HCT116 (cell line): Measurements from ENCODE around the gene SNX15. TPM values are rescaled to one million over a fixed set of nuclear protein-coding genes. Genes with fewer than 3 reads are reported as not detected.

Experiments used
- ATAC-seq: fragments of 200-7000 bp; cut with Tn5 transposase; 2 replicates; pipeline ENCODE4 v1.9.1; 2020; ENCODE audit warnings: mild to moderate bottlenecking, moderate library complexity
- BruUV-seq: library from RNA; stranded (reverse); fragments of 400-500 nt; replicated peaks from 2 replicates; lab custom pipeline; 2021; lab: Mats Ljungman, UMichigan
- CTCF ChIA-PET: fragments of 300-600 bp; sonication (Branson Sonifier 250); formaldehyde crosslinking; loops from one replicate; lab custom pipeline; 2021; ENCODE audit warnings: antibody characterized with exemption; lab: Charles Lee
- POLR2A ChIA-PET: fragments of 300-600, 350-600 bp; sonication (Branson Sonifier 250); formaldehyde crosslinking; loops from one replicate; lab custom pipeline; 2021; ENCODE audit warnings: antibody characterized with exemption; lab: Charles Lee
- RAD21 ChIA-PET, 2 experiments: fragments of 300-600 bp; sonication (Branson Sonifier 250); formaldehyde crosslinking; loops; one replicate each; lab custom pipeline; 2023; ENCODE audit warnings: low total read pairs in 2 of 2; ENCODE audit not compliant: uncharacterized antibody in 2 of 2, unreplicated experiment in 2 of 2, low non-redundant PET in 1 of 2; lab: Charles Lee
- DNase-seq: peaks from one replicate; pipeline ENCODE4 v3.0.0-alpha.2; 2010; ENCODE audit warnings: low read depth, low spot score
- H2AFZ ChIP-seq: fragments of 200-600 bp; shearing (Covaris generic), sonication (generic); 2 replicates; pipeline ENCODE4 v1.6.1; 2017; ENCODE audit warnings: low read depth, mixed run types, mixed read lengths, antibody characterized with exemption, low read length; ENCODE audit not compliant: poor library complexity, severe bottlenecking
- H3K27ac ChIP-seq: 2 replicates; pipeline ENCODE4 v1.5.1; 2012; ENCODE audit warnings: low read depth, low read length
- H3K27me3 ChIP-seq: fragments of 200-600 bp; sonication (generic); 2 replicates; pipeline ENCODE4 v1.6.1; 2016; ENCODE audit warnings: mixed run types, low read length, mixed read lengths; ENCODE audit not compliant: insufficient read depth
- H3K36me3 ChIP-seq, 2 experiments: fragments of 200-500 bp in 1 of 2; fragments of 200-600 bp in 1 of 2; sonication (Bioruptor generic) in 1 of 2; sonication (generic) in 1 of 2; 2 replicates each; pipeline versions ENCODE4 v1.5.1 to v1.6.1; 2014 to 2016; ENCODE audit warnings: low read length in 2 of 2, inconsistent platforms in 1 of 2, mixed read lengths in 1 of 2, mixed run types in 1 of 2; ENCODE audit not compliant: insufficient read depth in 2 of 2, control insufficient read depth in 1 of 2
- H3K4me1 ChIP-seq, 2 experiments: fragments of 200-600 bp in 1 of 2; sonication (generic) in 1 of 2; 2 replicates each; pipeline versions ENCODE4 v1.5.1 to v1.6.1; 2012 to 2017; ENCODE audit warnings: low read length in 2 of 2, inconsistent platforms in 1 of 2, mild to moderate bottlenecking in 1 of 2, mixed read lengths in 1 of 2, mixed run types in 1 of 2, moderate library complexity in 1 of 2; ENCODE audit not compliant: insufficient read depth in 2 of 2, control insufficient read depth in 1 of 2
- H3K4me2 ChIP-seq: fragments of 200-600 bp; sonication (generic); 2 replicates; pipeline ENCODE4 v1.6.1; 2017; ENCODE audit warnings: mixed run types, low read length, mixed read lengths
- H3K4me3 ChIP-seq, 2 experiments: fragments of 200-600 bp in 1 of 2; sonication (generic) in 1 of 2; replicated peaks in 1 of 2; 2 replicates each; pipeline ENCODE4 v1.5.1; 2011 to 2016; ENCODE audit warnings: low read length in 2 of 2, control low read depth in 1 of 2, low read depth in 1 of 2, mild to moderate bottlenecking in 1 of 2, mixed read lengths in 1 of 2, mixed run types in 1 of 2
- H3K79me2 ChIP-seq: fragments of 200-600 bp; sonication (generic); 2 replicates; pipeline ENCODE4 v1.6.1; 2017; ENCODE audit warnings: mild to moderate bottlenecking, mixed run types, low read length, moderate library complexity, mixed read lengths; ENCODE audit not compliant: insufficient read depth
- H3K9ac ChIP-seq: fragments of 200-600 bp; sonication (generic); 2 replicates; pipeline ENCODE4 v1.6.1; 2016; ENCODE audit warnings: low read length, mixed read lengths
- H3K9me2 ChIP-seq: fragments of 200-600 bp; sonication (generic), shearing (Covaris generic); 2 replicates; pipeline ENCODE4 v1.6.1; 2017; ENCODE audit warnings: mixed run types, mild to moderate bottlenecking, moderate library complexity; ENCODE audit not compliant: insufficient read depth
- H3K9me3 ChIP-seq, 2 experiments: fragments of 200-500 bp in 1 of 2; fragments of 200-600 bp in 1 of 2; sonication (Bioruptor generic) in 1 of 2; sonication (generic) in 1 of 2; 2 replicates each; pipeline ENCODE4 v1.6.1; 2014 to 2017; ENCODE audit warnings: low read length in 2 of 2, mixed read lengths in 2 of 2, inconsistent platforms in 1 of 2, low read depth in 1 of 2, mild to moderate bottlenecking in 1 of 2, mixed run types in 1 of 2, moderate library complexity in 1 of 2; ENCODE audit not compliant: control insufficient read depth in 1 of 2, insufficient read depth in 1 of 2
- H4K20me1 ChIP-seq: fragments of 200-600 bp; sonication (generic), shearing (Covaris generic); 2 replicates; pipeline ENCODE4 v1.6.1; 2017; ENCODE audit warnings: mixed run types, mild to moderate bottlenecking, moderate library complexity; ENCODE audit not compliant: insufficient read depth
- CEBPB ChIP-seq: IDR thresholded peaks from 2 replicates; pipeline ENCODE4 v1.6.1; 2012; ENCODE audit warnings: low read depth
- CTCF ChIP-seq, 3 experiments: fragments of 200-600 bp in 1 of 3; sonication (generic) in 1 of 3; IDR thresholded peaks in 2 of 3; conservative IDR thresholded peaks in 1 of 3; 2 replicates each; pipeline ENCODE4 v1.5.1; 2012 to 2017; ENCODE audit warnings: low read depth in 2 of 3, low read length in 2 of 3, antibody characterized with exemption in 1 of 3, borderline replicate concordance in 1 of 3, control low read depth in 1 of 3, mild to moderate bottlenecking in 1 of 3, mixed read lengths in 1 of 3, mixed run types in 1 of 3, moderate library complexity in 1 of 3; ENCODE audit not compliant: insufficient read depth in 1 of 3
- ELF1 ChIP-seq: IDR thresholded peaks from 2 replicates; pipeline ENCODE4 v1.6.1; 2012; ENCODE audit warnings: low read depth, borderline replicate concordance
- FOSL1 ChIP-seq: IDR thresholded peaks from 2 replicates; pipeline ENCODE4 v1.6.1; 2012; ENCODE audit warnings: low read depth
- POLR2A ChIP-seq: IDR thresholded peaks from 2 replicates; pipeline ENCODE4 v1.7.0; 2011; ENCODE audit warnings: borderline replicate concordance; ENCODE audit not compliant: insufficient read depth, insufficient read length; ENCODE audit errors: extremely low read depth
- POLR2AphosphoS5 ChIP-seq: IDR thresholded peaks from 2 replicates; pipeline ENCODE4 v1.6.1; 2011; ENCODE audit warnings: mild to moderate bottlenecking, low read depth, low read length, moderate library complexity
- RAD21 ChIP-seq: IDR thresholded peaks from 2 replicates; pipeline ENCODE4 v1.6.1; 2012; ENCODE audit warnings: low read depth, mild to moderate bottlenecking
- REST ChIP-seq: IDR thresholded peaks from 2 replicates; pipeline ENCODE4 v1.6.1; 2012; ENCODE audit warnings: low read depth
- SIN3A ChIP-seq: IDR thresholded peaks from 2 replicates; pipeline ENCODE4 v1.6.1; 2012; ENCODE audit warnings: low read depth
- TCF7L2 ChIP-seq: IDR thresholded peaks from 2 replicates; pipeline ENCODE4 v1.7.0; 2011; ENCODE audit warnings: borderline replicate concordance, inconsistent platforms; ENCODE audit not compliant: insufficient read depth, insufficient read length; ENCODE audit errors: extremely low read depth
- YY1 ChIP-seq: IDR thresholded peaks from 2 replicates; pipeline ENCODE4 v1.6.1; 2011; ENCODE audit warnings: low read length, low read depth, moderate library complexity, mild to moderate bottlenecking; ENCODE audit not compliant: insufficient replicate concordance; ENCODE audit errors: extremely low read depth
- ZFX ChIP-seq: fragments of 450-650 bp; IDR thresholded peaks from 2 replicates; pipeline ENCODE4 v1.6.1; 2017
- intact Hi-C: fragments of 100-400 bp; cut with micrococcal nuclease; formaldehyde crosslinking; loops from 2 replicates; pipeline ENCODE4 v1.10.0; 2022
- total RNA-seq: library from RNA; stranded (reverse); gene quantifications from one replicate; pipeline ENCODE4 v1.2.1, GENCODE V29; 2021; ENCODE audit not compliant: unreplicated experiment
- TF ChIP-seq, protein P1 (sequence below): IDR thresholded peaks from 2 replicates; pipeline ENCODE4 v1.6.1; 2012
- TF ChIP-seq, protein P2 (sequence below): IDR thresholded peaks from 2 replicates; pipeline ENCODE4 v1.6.1; 2011; ENCODE audit warnings: mild to moderate bottlenecking, low read length, moderate library complexity; ENCODE audit not compliant: insufficient replicate concordance; ENCODE audit errors: extremely low read depth

SNX15 gene
- total RNA-seq, 1 experiment from 2014 or later: 16.8 TPM

DNA sequence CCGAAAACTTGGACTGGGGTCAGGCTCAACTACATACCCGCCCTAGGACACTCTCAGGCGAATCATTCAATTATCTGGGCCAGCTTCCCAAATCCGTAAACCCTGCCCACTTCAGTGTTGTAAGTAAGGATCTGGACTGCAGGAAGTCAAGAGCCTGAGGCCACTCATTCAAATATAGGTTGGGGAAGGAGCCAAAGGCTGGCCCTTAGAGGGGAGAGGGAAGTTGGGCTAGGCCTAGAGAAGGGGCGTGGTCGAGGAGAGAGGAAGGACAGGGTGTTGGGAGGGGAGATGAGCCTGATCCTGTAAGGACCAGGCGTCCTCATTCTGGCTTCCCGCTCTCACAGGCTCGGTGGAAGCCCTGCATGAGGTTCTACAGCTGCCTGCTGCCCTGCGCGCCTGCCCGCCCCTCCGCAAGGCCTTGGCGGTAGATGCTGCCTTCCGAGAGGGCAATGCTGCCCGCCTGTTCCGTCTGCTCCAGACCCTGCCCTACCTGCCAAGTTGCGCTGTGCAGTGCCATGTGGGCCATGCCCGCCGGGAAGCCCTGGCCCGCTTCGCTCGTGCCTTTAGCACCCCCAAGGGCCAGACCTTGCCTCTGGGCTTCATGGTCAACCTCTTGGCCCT is 16.8 kb downstream of the SNX15 start:
- Histone ChIP-seq H3K9me2 (no peaks in the 10 kb centered on the region), H3K79me2 (peaks cover 25% of the 10 kb centered on the region), H3K4me2 (peak overlapping the region; percentile 92; the same call in 1 of the 2 replicates), H4K20me1 (no peaks in the 10 kb centered on the region), H3K9me3 (no peaks in the 10 kb centered on the region), H2AFZ (no peak overlapping the region), H3K27me3 (no peaks in the 10 kb centered on the region), H3K36me3 (peaks cover 2 to 8% of the 10 kb centered on the region in 2 experiments; a peak in 2 of 4 replicates), H3K27ac (peak overlapping the region; percentile 4), H3K4me1 (peaks cover 27 to 35% of the 10 kb centered on the region in 2 experiments), H3K9ac (no peak overlapping the region), H3K4me3 (no peak overlapping the region)
- ATAC-seq (no peak), DNase-seq (no peak)
- RAD21 ChIA-PET: no interaction called here
- intact Hi-C loops: loop anchor here (5.0 kb wide), 1 partner anchor 38 kb away; the partner anchor contains the start of genes CDCA5 and ZFPL1
- BruUV-seq: no TSS peak
- CTCF ChIA-PET: no interaction called here
- POLR2A ChIA-PET: no interaction called here
- TF ChIP-seq RAD21 (no peak), SIN3A (no peak), ELF1 (no peak), REST (no peak), YY1 (no peak), FOSL1 (no peak), CEBPB (no peak), TCF7L2 (no peak), CTCF (IDR thresholded peaks at IDR 0.05 in 2 of 3, conservative IDR thresholded peaks at IDR 0.05 in 1 of 3; ENCODE audit: borderline replicate concordance in 1 of 3, insufficient read depth in 1 of 3, low read depth in 2 of 3, low read length in 2 of 3) (no peak), ZFX (no peak), POLR2AphosphoS5 (no peak), POLR2A (no peak)
- TF ChIP-seq, protein P1, sequence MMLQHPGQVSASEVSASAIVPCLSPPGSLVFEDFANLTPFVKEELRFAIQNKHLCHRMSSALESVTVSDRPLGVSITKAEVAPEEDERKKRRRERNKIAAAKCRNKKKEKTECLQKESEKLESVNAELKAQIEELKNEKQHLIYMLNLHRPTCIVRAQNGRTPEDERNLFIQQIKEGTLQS: no peak
- TF ChIP-seq, protein P2, sequence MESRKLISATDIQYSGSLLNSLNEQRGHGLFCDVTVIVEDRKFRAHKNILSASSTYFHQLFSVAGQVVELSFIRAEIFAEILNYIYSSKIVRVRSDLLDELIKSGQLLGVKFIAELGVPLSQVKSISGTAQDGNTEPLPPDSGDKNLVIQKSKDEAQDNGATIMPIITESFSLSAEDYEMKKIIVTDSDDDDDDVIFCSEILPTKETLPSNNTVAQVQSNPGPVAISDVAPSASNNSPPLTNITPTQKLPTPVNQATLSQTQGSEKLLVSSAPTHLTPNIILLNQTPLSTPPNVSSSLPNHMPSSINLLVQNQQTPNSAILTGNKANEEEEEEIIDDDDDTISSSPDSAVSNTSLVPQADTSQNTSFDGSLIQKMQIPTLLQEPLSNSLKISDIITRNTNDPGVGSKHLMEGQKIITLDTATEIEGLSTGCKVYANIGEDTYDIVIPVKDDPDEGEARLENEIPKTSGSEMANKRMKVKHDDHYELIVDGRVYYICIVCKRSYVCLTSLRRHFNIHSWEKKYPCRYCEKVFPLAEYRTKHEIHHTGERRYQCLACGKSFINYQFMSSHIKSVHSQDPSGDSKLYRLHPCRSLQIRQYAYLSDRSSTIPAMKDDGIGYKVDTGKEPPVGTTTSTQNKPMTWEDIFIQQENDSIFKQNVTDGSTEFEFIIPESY: no peak
